Lower leg skin (tissue), 4 donors: Measurements from ENCODE around the gene UEVLD. TPM values are rescaled to one million over a fixed set of nuclear protein-coding genes. Genes with fewer than 3 reads are reported as not detected.

ENCODE experiments used
- DNase-seq, 2 donors: peaks; one replicate each; pipeline ENCODE4 v3.0.0-alpha.2; 2019; ENCODE audit warnings: low spot score in 2 of 2
- H3K4me3 ChIP-seq: fragments of 200-600 bp; sonication (generic); 2 replicates; pipeline ENCODE4 v1.5.1; 2017; ENCODE audit warnings: mild to moderate bottlenecking, low read depth; ENCODE audit not compliant: poor library complexity, severe bottlenecking
- CTCF ChIP-seq, 3 donors: fragments of 450-650 bp; IDR thresholded peaks; one replicate each; pipeline ENCODE4 v1.5.1; 2016; ENCODE audit warnings: antibody characterized with exemption in 3 of 3, mild to moderate bottlenecking in 3 of 3, moderate library complexity in 2 of 3
- POLR2A ChIP-seq, 2 donors: fragments of 450-650 bp; IDR thresholded peaks; one replicate each; pipeline ENCODE4 v1.6.1; 2016 to 2017; ENCODE audit warnings: antibody characterized with exemption in 2 of 2, mild to moderate bottlenecking in 1 of 2, moderate library complexity in 1 of 2
- WGBS, 2 donors: methylation state at CpG; one replicate each; pipeline ENCODE4 v1.1.5; 2018; 5-methylcytosine and 5-hydroxymethylcytosine counted together
- intact Hi-C: fragments of 100-400 bp; cut with DNase I; formaldehyde crosslinking; loops from one replicate; pipeline ENCODE4 v1.15.0; 2023; ENCODE audit warnings: low total_unique reads
- total RNA-seq, 4 donors: library from RNA; depleted of rRNA; stranded (reverse); fragments of >200 nt; gene quantifications; one replicate each; pipeline ENCODE4 v1.1.0, GENCODE V29; 2016

UEVLD gene
- total RNA-seq, 4 donors from 2014 or later: 21.4 to 50.2 (median 31.3) TPM

GRCh38 chr11:18485913-18486528 is 102.5 kb downstream of the UEVLD start:
- no peak for DNase-seq
- WGBS, 2 donors: 95 to 96% methylated on average over 8 of the region's 8 CpGs
- H3K4me3 ChIP-seq: no peak overlapping the region
- intact Hi-C loops: no loop called here
- no peak for TF ChIP-seq POLR2A (IDR thresholded peaks at IDR 0.05)
- TF ChIP-seq CTCF (IDR thresholded peaks at IDR 0.05): no peak

Other genes with a start within 250 kb of the UEVLD start
- gene LDHA, start 194.2 kb downstream of the UEVLD start, total RNA-seq: 100 to 1,000 TPM; 488 to 761 (median 562) TPM
- gene LDHC, start 176.4 kb downstream of the UEVLD start, total RNA-seq: not detected
- gene LDHAL6A, start 132.9 kb downstream of the UEVLD start, total RNA-seq: not detected
- gene TSG101, start 61.8 kb downstream of the UEVLD start, total RNA-seq: 100 to 1,000 TPM in 1 of 4 donors, 10 to 100 TPM in 3; 76.9 to 103 (median 85.8) TPM
- 1 to 10 TPM in 3 of 4 donors, not detected in 1; 1.3 to 2.8 (median 2.1) TPM for gene MISFA, start 11.1 kb upstream of the UEVLD start, total RNA-seq
- gene SPTY2D1, start 45.6 kb upstream of the UEVLD start, total RNA-seq: 10 to 100 TPM; 15.8 to 25.4 (median 19.7) TPM
- gene TMEM86A, start 110.0 kb upstream of the UEVLD start, total RNA-seq: 10 to 100 TPM; 37.6 to 96.2 (median 52.8) TPM
- gene IGSF22, start 137.5 kb upstream of the UEVLD start, total RNA-seq: under 1 TPM in 3 of 4 donors, not detected in 1; 0.15 to 0.68 (median 0.34) TPM
- gene PTPN5, start 203.1 kb upstream of the UEVLD start, total RNA-seq: 1 to 10 TPM in 1 of 4 donors, under 1 TPM in 2, not detected in 1; 0.29 to 2.7 (median 0.69) TPM